T-helper 1 cell (primary cell): ENCODE results near the gene GAGE12G.
"Not testable (repeated sequence)": the region's sequence is repeated elsewhere in the genome, so short reads cannot be mapped to it uniquely, and the experiment has no call there.

Source experiments
- DNase-seq, 5 donors: peaks; one replicate each; pipeline ENCODE4 v3.0.0-alpha.2; 2012 to 2020
- total RNA-seq, 4 donors: gene quantifications; one replicate each; lab custom pipeline; 2026; lab: John Stamatoyannopoulos, UW

GAGE12G gene, protein sequence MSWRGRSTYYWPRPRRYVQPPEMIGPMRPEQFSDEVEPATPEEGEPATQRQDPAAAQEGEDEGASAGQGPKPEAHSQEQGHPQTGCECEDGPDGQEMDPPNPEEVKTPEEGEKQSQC
- 0 reads per million in 4 donors for total RNA-seq

DNA sequence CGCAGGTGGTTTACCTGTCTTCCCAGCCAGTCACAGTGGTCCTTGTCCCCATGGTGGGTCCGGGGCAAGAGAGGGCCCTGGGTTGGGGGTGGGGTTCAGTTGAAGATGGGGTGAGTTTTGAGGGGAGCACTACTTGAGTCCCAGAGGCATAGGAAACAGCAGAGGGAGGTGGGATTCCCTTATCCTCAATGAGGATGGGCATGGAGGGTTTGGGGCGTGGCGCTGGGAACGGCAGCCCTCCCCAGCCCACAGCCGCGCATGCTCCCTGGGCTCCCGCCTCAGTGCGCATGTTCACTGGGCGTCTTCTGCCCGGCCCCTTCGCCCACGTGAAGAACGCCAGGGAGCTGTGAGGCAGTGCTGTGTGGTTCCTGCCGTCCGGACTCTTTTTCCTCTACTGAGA, at the start of gene GAGE12G:
TSS of gene GAGE12G (plus strand) at position 301 of the 400 bp plus-strand sequence. CDS start 1,155 bp downstream, outside the sequence.
- not testable (repeated sequence) for DNase-seq

DNA sequence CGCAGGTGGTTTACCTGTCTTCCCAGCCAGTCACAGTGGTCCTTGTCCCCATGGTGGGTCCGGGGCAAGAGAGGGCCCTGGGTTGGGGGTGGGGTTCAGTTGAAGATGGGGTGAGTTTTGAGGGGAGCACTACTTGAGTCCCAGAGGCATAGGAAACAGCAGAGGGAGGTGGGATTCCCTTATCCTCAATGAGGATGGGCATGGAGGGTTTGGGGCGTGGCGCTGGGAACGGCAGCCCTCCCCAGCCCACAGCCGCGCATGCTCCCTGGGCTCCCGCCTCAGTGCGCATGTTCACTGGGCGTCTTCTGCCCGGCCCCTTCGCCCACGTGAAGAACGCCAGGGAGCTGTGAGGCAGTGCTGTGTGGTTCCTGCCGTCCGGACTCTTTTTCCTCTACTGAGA, 38.3 kb upstream of the GAGE12G start, which contains the start of gene GAGE12C:
TSS of gene GAGE12C (plus strand) at position 301 of the 400 bp plus-strand sequence. CDS start 1,155 bp downstream, outside the sequence.
- DNase-seq = not testable (repeated sequence)

DNA sequence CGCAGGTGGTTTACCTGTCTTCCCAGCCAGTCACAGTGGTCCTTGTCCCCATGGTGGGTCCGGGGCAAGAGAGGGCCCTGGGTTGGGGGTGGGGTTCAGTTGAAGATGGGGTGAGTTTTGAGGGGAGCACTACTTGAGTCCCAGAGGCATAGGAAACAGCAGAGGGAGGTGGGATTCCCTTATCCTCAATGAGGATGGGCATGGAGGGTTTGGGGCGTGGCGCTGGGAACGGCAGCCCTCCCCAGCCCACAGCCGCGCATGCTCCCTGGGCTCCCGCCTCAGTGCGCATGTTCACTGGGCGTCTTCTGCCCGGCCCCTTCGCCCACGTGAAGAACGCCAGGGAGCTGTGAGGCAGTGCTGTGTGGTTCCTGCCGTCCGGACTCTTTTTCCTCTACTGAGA, 28.8 kb upstream of the GAGE12G start, which contains the start of gene GAGE12D:
TSS of gene GAGE12D (plus strand) at position 301 of the 400 bp plus-strand sequence. CDS start 1,155 bp downstream, outside the sequence.
- DNase-seq = not testable (repeated sequence)

- DNase-seq = not testable (repeated sequence)
These were observed 19.2 kb upstream of the GAGE12G start, which contains the start of gene GAGE12E for GRCh38 chrX:49550989-49551388. Gene GAGE12E, plus strand, starts transcription at chrX:49551289. Its CDS starts 1,155 bp downstream, at chrX:49552444.

- DNase-seq = not testable (repeated sequence)
These were observed 9.7 kb upstream of the GAGE12G start, which contains the start of gene GAGE12F for GRCh38 chrX:49560542-49560941. Gene GAGE12F, plus strand, starts transcription at chrX:49560842. Its CDS starts 1,155 bp downstream, at chrX:49561997.

- DNase-seq = not testable (repeated sequence)
These were observed 1.5 kb upstream of the GAGE12G start for GRCh38 chrX:49568728-49569127.

GRCh38 chrX:49569152-49569551, 1.0 kb upstream of the GAGE12G start:
- not testable (repeated sequence) for DNase-seq

DNA sequence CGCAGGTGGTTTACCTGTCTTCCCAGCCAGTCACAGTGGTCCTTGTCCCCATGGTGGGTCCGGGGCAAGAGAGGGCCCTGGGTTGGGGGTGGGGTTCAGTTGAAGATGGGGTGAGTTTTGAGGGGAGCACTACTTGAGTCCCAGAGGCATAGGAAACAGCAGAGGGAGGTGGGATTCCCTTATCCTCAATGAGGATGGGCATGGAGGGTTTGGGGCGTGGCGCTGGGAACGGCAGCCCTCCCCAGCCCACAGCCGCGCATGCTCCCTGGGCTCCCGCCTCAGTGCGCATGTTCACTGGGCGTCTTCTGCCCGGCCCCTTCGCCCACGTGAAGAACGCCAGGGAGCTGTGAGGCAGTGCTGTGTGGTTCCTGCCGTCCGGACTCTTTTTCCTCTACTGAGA, 9.4 kb downstream of the GAGE12G start, which contains the start of gene GAGE12H:
TSS of gene GAGE12H (plus strand) at position 301 of the 400 bp plus-strand sequence. CDS start 1,155 bp downstream, outside the sequence.
- not testable (repeated sequence) for DNase-seq

- DNase-seq = not testable (repeated sequence)
These were observed 19.0 kb downstream of the GAGE12G start, which contains the start of gene GAGE2A for GRCh38 chrX:49589196-49589595. Gene GAGE2A, plus strand, starts transcription at chrX:49589496. Its CDS starts 1,155 bp downstream, at chrX:49590651.

DNA sequence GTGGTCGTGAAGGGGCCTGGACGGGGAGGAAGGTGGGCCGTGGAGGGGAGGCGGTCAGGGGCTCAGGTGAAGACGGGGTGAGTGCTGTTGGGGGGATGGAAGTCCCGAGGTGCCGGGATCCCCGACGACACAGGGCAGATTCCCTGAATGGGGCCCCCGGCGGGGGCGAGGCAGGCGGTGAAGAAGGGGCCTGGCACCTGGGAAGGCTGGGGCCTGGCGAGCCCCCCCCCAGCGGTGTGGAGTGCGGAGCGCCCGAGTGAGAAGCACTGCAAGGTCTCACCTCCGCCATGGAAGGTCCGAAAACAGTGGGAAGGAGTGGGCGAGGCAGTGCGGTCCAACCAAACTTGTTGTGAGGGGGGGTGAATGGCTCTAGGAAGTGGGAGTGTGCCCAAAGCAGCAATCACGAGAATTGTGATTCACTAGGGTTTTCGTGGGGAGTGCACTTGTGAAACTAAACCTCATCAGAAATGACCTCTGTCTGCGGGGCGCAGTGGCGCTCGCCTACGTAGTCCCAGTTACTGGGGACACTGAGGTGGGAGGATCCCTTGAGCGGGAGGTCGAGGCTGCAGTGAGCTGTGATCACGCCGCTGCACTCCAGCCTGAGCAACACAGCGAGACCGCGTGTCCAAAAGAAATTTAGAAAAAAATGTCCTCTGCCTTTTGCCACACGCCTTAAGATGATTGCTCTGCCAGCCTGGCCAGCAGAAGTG, 19.7 kb downstream of the GAGE12G start:
- DNase-seq = peak in 3 of 5 donors; percentile 1 to 12 (median 3)

- not testable (repeated sequence) for DNase-seq
These were observed 20.3 kb downstream of the GAGE12G start for GRCh38 chrX:49590488-49590887.

DNA sequence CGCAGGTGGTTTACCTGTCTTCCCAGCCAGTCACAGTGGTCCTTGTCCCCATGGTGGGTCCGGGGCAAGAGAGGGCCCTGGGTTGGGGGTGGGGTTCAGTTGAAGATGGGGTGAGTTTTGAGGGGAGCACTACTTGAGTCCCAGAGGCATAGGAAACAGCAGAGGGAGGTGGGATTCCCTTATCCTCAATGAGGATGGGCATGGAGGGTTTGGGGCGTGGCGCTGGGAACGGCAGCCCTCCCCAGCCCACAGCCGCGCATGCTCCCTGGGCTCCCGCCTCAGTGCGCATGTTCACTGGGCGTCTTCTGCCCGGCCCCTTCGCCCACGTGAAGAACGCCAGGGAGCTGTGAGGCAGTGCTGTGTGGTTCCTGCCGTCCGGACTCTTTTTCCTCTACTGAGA, 28.5 kb downstream of the GAGE12G start, which contains the start of gene GAGE1:
TSS of gene GAGE1 (plus strand) at position 301 of the 400 bp plus-strand sequence. CDS start 1,155 bp downstream, outside the sequence.
- not testable (repeated sequence) for DNase-seq

- DNase-seq = no peak
These were observed 40.6 kb downstream of the GAGE12G start for GRCh38 chrX:49610718-49611310.

- no peak for DNase-seq
These were observed 48.4 kb downstream of the GAGE12G start for GRCh38 chrX:49618574-49618973.
